Eye (tissue), 1 donor: ENCODE results near the gene TRAP1.
"Not testable (repeated sequence)": the region's sequence is repeated elsewhere in the genome, so short reads cannot be mapped to it uniquely, and the experiment has no call there.

Source experiments
- DNase-seq: peaks from one replicate; pipeline ENCODE4 v3.0.0-alpha.2; 2015

TRAP1 gene

GRCh38 chr16:3735541-3735940, 18.2 kb upstream of the TRAP1 start:
- no peak for DNase-seq

- no peak for DNase-seq
These were observed 17.5 kb upstream of the TRAP1 start for GRCh38 chr16:3734758-3735221.

- no peak for DNase-seq
These were observed 16.9 kb upstream of the TRAP1 start for GRCh38 chr16:3734084-3734757.

- DNase-seq: no peak
These were observed 14.8 kb upstream of the TRAP1 start for GRCh38 chr16:3732171-3732570.

GRCh38 chr16:3731126-3731935, 14.0 kb upstream of the TRAP1 start:
- no peak for DNase-seq

GRCh38 chr16:3730161-3731125, 13.1 kb upstream of the TRAP1 start:
- DNase-seq: no peak

- no peak for DNase-seq
These were observed 12.1 kb upstream of the TRAP1 start for GRCh38 chr16:3729161-3730112.

GRCh38 chr16:3728424-3729160, 11.3 kb upstream of the TRAP1 start:
- no peak for DNase-seq

- no peak for DNase-seq
These were observed 10.6 kb upstream of the TRAP1 start for GRCh38 chr16:3727806-3728381.

GRCh38 chr16:3726021-3726687, 8.8 kb upstream of the TRAP1 start:
- no peak for DNase-seq

- no peak for DNase-seq
These were observed 8.0 kb upstream of the TRAP1 start for GRCh38 chr16:3725276-3725675.

GRCh38 chr16:3722508-3722907, 5.2 kb upstream of the TRAP1 start:
- no peak for DNase-seq

- DNase-seq: no peak
These were observed 3.1 kb upstream of the TRAP1 start for GRCh38 chr16:3720418-3720817.

GRCh38 chr16:3718628-3719027, 1.3 kb upstream of the TRAP1 start:
- no peak for DNase-seq

GRCh38 chr16:3718019-3718391, 681 bp upstream of the TRAP1 start:
- no peak for DNase-seq

- peak; percentile 63 for DNase-seq
These were observed 491 bp downstream of the TRAP1 start for GRCh38 chr16:3716831-3717234.

- DNase-seq: no peak
These were observed 1.9 kb downstream of the TRAP1 start for GRCh38 chr16:3715430-3715829.

- not testable (repeated sequence) for DNase-seq
These were observed 2.9 kb downstream of the TRAP1 start for GRCh38 chr16:3714378-3714777.

- no peak for DNase-seq
These were observed 3.6 kb downstream of the TRAP1 start for GRCh38 chr16:3713587-3714242.
